GM21367 (cell line): ENCODE results near the gene RAPGEF1.

Experiments used
- ATAC-seq: cut with Tn5 transposase; IDR thresholded peaks from one replicate; pipeline ENCODE4 v1.9.1; 2021; ENCODE audit not compliant: unreplicated experiment

The RAPGEF1 gene

GRCh38 chr9:131748411-131748955 is 8.6 kb upstream of the RAPGEF1 start:
- ATAC-seq = no peak

- ATAC-seq = no peak
Measured at GRCh38 chr9:131747352-131747751, 7.5 kb upstream of the RAPGEF1 start.

GRCh38 chr9:131745610-131746009 is 5.7 kb upstream of the RAPGEF1 start:
- no peak for ATAC-seq

- no peak for ATAC-seq
Measured at GRCh38 chr9:131744720-131745201, 4.9 kb upstream of the RAPGEF1 start.

- no peak for ATAC-seq
Measured at GRCh38 chr9:131744171-131744719, 4.4 kb upstream of the RAPGEF1 start.

GRCh38 chr9:131743501-131743900 is 3.6 kb upstream of the RAPGEF1 start:
- no peak for ATAC-seq

- ATAC-seq = no peak
Measured at GRCh38 chr9:131743096-131743495, 3.2 kb upstream of the RAPGEF1 start.

- ATAC-seq = no peak
Measured at GRCh38 chr9:131740898-131741297, 1.0 kb upstream of the RAPGEF1 start.

- peak; percentile 19 for ATAC-seq
Measured at GRCh38 chr9:131739133-131739958, 530 bp downstream of the RAPGEF1 start.

- ATAC-seq = no peak
Measured at GRCh38 chr9:131738293-131739132, 1.4 kb downstream of the RAPGEF1 start.

GRCh38 chr9:131737426-131737825 is 2.5 kb downstream of the RAPGEF1 start:
- no peak for ATAC-seq

GRCh38 chr9:131736431-131736830 is 3.4 kb downstream of the RAPGEF1 start:
- ATAC-seq = no peak

- no peak for ATAC-seq
Measured at GRCh38 chr9:131735238-131736128, 4.4 kb downstream of the RAPGEF1 start.

- no peak for ATAC-seq
Measured at GRCh38 chr9:131734781-131735180, 5.1 kb downstream of the RAPGEF1 start.

GRCh38 chr9:131734165-131734610 is 5.7 kb downstream of the RAPGEF1 start:
- ATAC-seq = no peak

GRCh38 chr9:131733541-131734061 is 6.3 kb downstream of the RAPGEF1 start:
- no peak for ATAC-seq

GRCh38 chr9:131732636-131733289 is 7.1 kb downstream of the RAPGEF1 start:
- ATAC-seq = no peak

- no peak for ATAC-seq
Measured at GRCh38 chr9:131732061-131732526, 7.8 kb downstream of the RAPGEF1 start.

GRCh38 chr9:131731644-131732043 is 8.2 kb downstream of the RAPGEF1 start:
- ATAC-seq = no peak
